Left lung (tissue), 10 donors: ENCODE results near the gene FAXDC2. TPM values are rescaled to one million over a fixed set of nuclear protein-coding genes. Genes with fewer than 3 reads are reported as not detected.

Experiments used
- ATAC-seq: fragments of 200-7000 bp; cut with Tn5 transposase; one replicate; pipeline ENCODE4 v1.9.1; 2020; ENCODE audit warnings: moderate library complexity
- DNase-seq, 4 donors: peaks; one replicate each; pipeline ENCODE4 v3.0.0-alpha.2; 2013 to 2020
- H3K27ac ChIP-seq, 2 donors: fragments of 200-600 bp; sonication (generic) in 1 of 2; one replicate each; pipeline versions ENCODE4 v1.5.0 to v1.8.0; 2020 to 2021
- H3K27me3 ChIP-seq, 2 donors: fragments of 200-600 bp; sonication (generic) in 1 of 2; one replicate each; pipeline versions ENCODE4 v1.5.0 to v1.8.0; 2020 to 2021
- H3K36me3 ChIP-seq, 2 donors: fragments of 200-600 bp; sonication (generic) in 1 of 2; one replicate each; pipeline versions ENCODE4 v1.5.0 to v1.8.0; 2020 to 2021
- H3K4me1 ChIP-seq, 2 donors: fragments of 200-600 bp; one replicate each; pipeline ENCODE4 v1.8.0; 2021
- H3K4me3 ChIP-seq, 2 donors: fragments of 200-600 bp; sonication (generic) in 1 of 2; one replicate each; pipeline versions ENCODE4 v1.5.0 to v1.8.0; 2020 to 2021; ENCODE audit warnings: mild to moderate bottlenecking in 1 of 2
- H3K9me3 ChIP-seq, 2 donors: fragments of 200-600 bp; sonication (generic) in 1 of 2; one replicate each; pipeline versions ENCODE4 v1.5.0 to v1.8.0; 2020 to 2021
- CTCF ChIP-seq, 2 donors: fragments of 200-600 bp; sonication (generic) in 1 of 2; IDR thresholded peaks; one replicate each; pipeline versions ENCODE4 v1.5.0 to v1.8.0; 2021; ENCODE audit warnings: antibody characterized with exemption in 2 of 2
- intact Hi-C, 2 donors: fragments of 100-400 bp; cut with DNase I; formaldehyde crosslinking; loops; one replicate each; pipeline versions ENCODE4 v1.11.2 to v1.14.2; 2022
- polyA plus RNA-seq, 6 donors: library from polyadenylated mRNA; unstranded; fragments of 120-200 nt; gene quantifications; one replicate each; pipeline ENCODE4 v1.2.1, GENCODE V29; 2013; ENCODE audit not compliant: insufficient read length in 6 of 6
- total RNA-seq, 2 donors: library from RNA; stranded (reverse); fragmentation: NEBNext Ultra II Directional; extraction: Animal tissue kit (Norgen Biotek cat#: 25700); gene quantifications; one replicate each; pipeline ENCODE4 v1.2.1, GENCODE V29; 2021
- donor health status: DM: no; HTN: yes; CAD: no.
- donor health status: DM: no; HTN: no; CAD: no.

The FAXDC2 gene
- total and polyA plus RNA-seq, 8 donors = 17.9 to 55.3 (median 37.0) TPM

GRCh38 chr5:154896562-154897165, 46.3 kb upstream of the FAXDC2 start:
- intact Hi-C loops = no loop called here
- H3K36me3 ChIP-seq = peaks cover 0 to 88% of the 10 kb centered on the region in 2 donors

GRCh38 chr5:154895606-154896561, 45.5 kb upstream of the FAXDC2 start:
- no peak overlapping the region for H3K27ac ChIP-seq
- DNase-seq (no peak), ATAC-seq (no peak)
- peaks cover 0 to 88% of the 10 kb centered on the region in 2 donors for H3K36me3 ChIP-seq
- H3K4me3 ChIP-seq = no peak overlapping the region
- H3K9me3 ChIP-seq = no peaks in the 10 kb centered on the region
- no peaks in the 10 kb centered on the region for H3K27me3 ChIP-seq
- intact Hi-C loops = no loop called here
- peaks cover 0 to 6% of the 10 kb centered on the region in 2 donors for H3K4me1 ChIP-seq
- no peak for TF ChIP-seq CTCF (IDR thresholded peaks at IDR 0.05)

More at GRCh38 chr5:154896562-154897165, 46.3 kb upstream of the FAXDC2 start:
- DNase-seq = no peak
- no peak for ATAC-seq
- Histone ChIP-seq H3K4me3 (no peak overlapping the region), H3K9me3 (no peaks in the 10 kb centered on the region), H3K4me1 (peaks cover 0 to 6% of the 10 kb centered on the region in 2 donors), H3K27ac (no peak overlapping the region), H3K27me3 (no peaks in the 10 kb centered on the region)
- TF ChIP-seq CTCF (IDR thresholded peaks at IDR 0.05) = no peak

GRCh38 chr5:154893381-154893780, 43.0 kb upstream of the FAXDC2 start:
- Histone ChIP-seq H3K4me3 (no peak overlapping the region), H3K36me3 (peaks cover 0 to 100% of the 10 kb centered on the region in 2 donors), H3K4me1 (no peaks in the 10 kb centered on the region), H3K27ac (no peak overlapping the region), H3K9me3 (no peaks in the 10 kb centered on the region), H3K27me3 (no peaks in the 10 kb centered on the region)
- no peak for TF ChIP-seq CTCF (IDR thresholded peaks at IDR 0.05)
- DNase-seq (no peak), ATAC-seq (no peak)
- intact Hi-C loops = no loop called here

- TF ChIP-seq CTCF (IDR thresholded peaks at IDR 0.05) = no peak
- Histone ChIP-seq H3K27ac (peak overlapping the region in 1 of 2 donors; percentile 28), H3K4me1 (no peaks in the 10 kb centered on the region), H3K4me3 (no peak overlapping the region), H3K9me3 (peaks cover 0 to 1% of the 10 kb centered on the region in 2 donors), H3K36me3 (peaks cover 0 to 100% of the 10 kb centered on the region in 2 donors), H3K27me3 (no peaks in the 10 kb centered on the region)
- DNase-seq (no peak), ATAC-seq (no peak)
- intact Hi-C loops = no loop called here
These were observed 42.0 kb upstream of the FAXDC2 start for GRCh38 chr5:154892369-154892771.

GRCh38 chr5:154885439-154885838, 35.0 kb upstream of the FAXDC2 start:
- Histone ChIP-seq H3K9me3 (peaks cover 0 to 33% of the 10 kb centered on the region in 2 donors), H3K27ac (no peak overlapping the region), H3K36me3 (peaks cover 0 to 61% of the 10 kb centered on the region in 2 donors), H3K4me1 (no peaks in the 10 kb centered on the region), H3K4me3 (no peak overlapping the region), H3K27me3 (no peaks in the 10 kb centered on the region)
- DNase-seq (no peak), ATAC-seq (peak; percentile 31)
- no peak for TF ChIP-seq CTCF (IDR thresholded peaks at IDR 0.05)
- intact Hi-C loops = no loop called here
